ENCODE measurements around the gene KRTAP4-11.

DNA sequence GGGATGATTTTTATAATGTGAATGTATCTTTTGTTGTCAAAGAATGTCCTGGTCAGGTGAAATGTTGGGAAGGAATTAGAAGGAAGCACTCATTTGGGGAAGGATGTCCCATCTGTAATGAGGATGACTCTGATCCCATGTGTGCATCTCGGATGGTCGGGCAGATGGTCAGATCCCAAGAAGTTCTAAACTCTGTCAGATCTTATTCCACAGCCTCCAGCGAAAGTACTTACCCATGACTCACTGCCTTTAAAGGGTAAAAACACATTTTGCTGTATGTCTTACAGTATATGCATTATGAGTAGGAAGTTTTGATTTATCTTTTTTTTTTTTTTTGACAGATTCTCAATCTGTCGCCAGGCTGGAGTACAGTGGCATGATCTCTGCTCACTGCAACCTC lies 548 bp upstream of the KRTAP4-11 start:
- TF ChIP-seq, protein P1, sequence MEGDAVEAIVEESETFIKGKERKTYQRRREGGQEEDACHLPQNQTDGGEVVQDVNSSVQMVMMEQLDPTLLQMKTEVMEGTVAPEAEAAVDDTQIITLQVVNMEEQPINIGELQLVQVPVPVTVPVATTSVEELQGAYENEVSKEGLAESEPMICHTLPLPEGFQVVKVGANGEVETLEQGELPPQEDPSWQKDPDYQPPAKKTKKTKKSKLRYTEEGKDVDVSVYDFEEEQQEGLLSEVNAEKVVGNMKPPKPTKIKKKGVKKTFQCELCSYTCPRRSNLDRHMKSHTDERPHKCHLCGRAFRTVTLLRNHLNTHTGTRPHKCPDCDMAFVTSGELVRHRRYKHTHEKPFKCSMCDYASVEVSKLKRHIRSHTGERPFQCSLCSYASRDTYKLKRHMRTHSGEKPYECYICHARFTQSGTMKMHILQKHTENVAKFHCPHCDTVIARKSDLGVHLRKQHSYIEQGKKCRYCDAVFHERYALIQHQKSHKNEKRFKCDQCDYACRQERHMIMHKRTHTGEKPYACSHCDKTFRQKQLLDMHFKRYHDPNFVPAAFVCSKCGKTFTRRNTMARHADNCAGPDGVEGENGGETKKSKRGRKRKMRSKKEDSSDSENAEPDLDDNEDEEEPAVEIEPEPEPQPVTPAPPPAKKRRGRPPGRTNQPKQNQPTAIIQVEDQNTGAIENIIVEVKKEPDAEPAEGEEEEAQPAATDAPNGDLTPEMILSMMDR (conservative IDR thresholded peaks at IDR 0.05; ENCODE audit: low read depth, low read length) = no peak
- no peak for TF ChIP-seq POLR2A (IDR thresholded peaks at IDR 0.05; ENCODE audit: low read depth, low read length)
- TF ChIP-seq CHD1 (IDR thresholded peaks at IDR 0.05; ENCODE audit: low read depth, low read length) = no peak
- TF ChIP-seq BHLHE40 (IDR thresholded peaks at IDR 0.05; ENCODE audit: low read depth, low read length) = no peak
- no peak for TF ChIP-seq RFX5 (IDR thresholded peaks at IDR 0.05; ENCODE audit: low read depth, low read length)
- no peak for TF ChIP-seq MXI1 (IDR thresholded peaks at IDR 0.05; ENCODE audit: borderline replicate concordance, low read depth, low read length)
- no peak for TF ChIP-seq CEBPB (IDR thresholded peaks at IDR 0.05; ENCODE audit: low read depth, low read length)

All from IMR-90 (cell line).